PC-3 (cell line): ENCODE measurements around the gene COPS3.

Experiments
- EZH2 ChIP-seq: fragments of 300-600 bp; sonication (generic); IDR thresholded peaks from one replicate; pipeline ENCODE4 v1.6.1; 2017; ENCODE audit warnings: antibody characterized with exemption, mild to moderate bottlenecking, low read length; ENCODE audit not compliant: unreplicated experiment
- EZH2phosphoT487 ChIP-seq: fragments of 300-600 bp; sonication (generic); IDR thresholded peaks from 2 replicates; pipeline ENCODE4 v1.6.1; 2018; ENCODE audit warnings: mild to moderate bottlenecking, antibody characterized with exemption, low read length, borderline replicate concordance
- TF ChIP-seq, protein P1 (sequence below): fragments of 300-600 bp; sonication (generic); conservative IDR thresholded peaks from 2 replicates; pipeline ENCODE4 v1.5.1; 2017; ENCODE audit warnings: antibody characterized with exemption, low read depth, mild to moderate bottlenecking, low read length

DNA sequence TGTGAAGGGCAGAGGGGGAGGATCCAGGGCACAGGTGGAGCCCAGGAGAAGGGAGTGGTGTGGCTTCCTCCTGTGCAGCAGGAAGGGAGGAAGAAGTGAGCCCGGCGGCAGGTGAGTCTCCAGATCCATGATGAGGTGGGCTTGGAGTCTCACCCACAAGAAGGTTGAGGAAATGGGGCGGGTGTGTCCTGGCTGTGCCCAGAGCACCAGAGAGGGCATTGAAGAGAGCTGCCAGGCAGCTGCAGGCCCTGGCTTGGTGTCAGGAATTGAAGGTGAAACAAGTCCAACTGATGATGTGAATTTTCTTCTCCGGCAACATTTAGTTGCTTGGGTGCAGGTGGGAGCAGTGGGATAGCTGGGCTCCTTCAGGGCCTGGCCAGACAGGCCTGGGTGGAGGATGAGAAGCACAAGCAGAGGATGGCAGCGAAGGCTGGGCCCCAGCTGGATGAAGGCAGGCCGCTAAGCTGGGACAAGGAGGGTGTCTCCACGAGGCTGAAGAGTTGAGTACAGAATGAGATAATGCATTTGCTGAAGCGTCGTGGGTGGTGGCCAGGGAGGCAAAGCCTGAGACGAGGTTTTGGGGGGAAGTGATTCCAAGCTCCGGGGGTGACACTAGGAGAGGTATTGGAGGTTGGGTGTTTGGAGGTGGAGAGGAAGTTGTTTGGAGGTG lies 40.4 kb upstream of the COPS3 start:
- TF ChIP-seq, protein P1, sequence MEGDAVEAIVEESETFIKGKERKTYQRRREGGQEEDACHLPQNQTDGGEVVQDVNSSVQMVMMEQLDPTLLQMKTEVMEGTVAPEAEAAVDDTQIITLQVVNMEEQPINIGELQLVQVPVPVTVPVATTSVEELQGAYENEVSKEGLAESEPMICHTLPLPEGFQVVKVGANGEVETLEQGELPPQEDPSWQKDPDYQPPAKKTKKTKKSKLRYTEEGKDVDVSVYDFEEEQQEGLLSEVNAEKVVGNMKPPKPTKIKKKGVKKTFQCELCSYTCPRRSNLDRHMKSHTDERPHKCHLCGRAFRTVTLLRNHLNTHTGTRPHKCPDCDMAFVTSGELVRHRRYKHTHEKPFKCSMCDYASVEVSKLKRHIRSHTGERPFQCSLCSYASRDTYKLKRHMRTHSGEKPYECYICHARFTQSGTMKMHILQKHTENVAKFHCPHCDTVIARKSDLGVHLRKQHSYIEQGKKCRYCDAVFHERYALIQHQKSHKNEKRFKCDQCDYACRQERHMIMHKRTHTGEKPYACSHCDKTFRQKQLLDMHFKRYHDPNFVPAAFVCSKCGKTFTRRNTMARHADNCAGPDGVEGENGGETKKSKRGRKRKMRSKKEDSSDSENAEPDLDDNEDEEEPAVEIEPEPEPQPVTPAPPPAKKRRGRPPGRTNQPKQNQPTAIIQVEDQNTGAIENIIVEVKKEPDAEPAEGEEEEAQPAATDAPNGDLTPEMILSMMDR: no peak
- TF ChIP-seq EZH2 (no peak), EZH2phosphoT487 (no peak)
